GM21528 (cell line): ENCODE results near the gene MIXL1.
"Not testable (repeated sequence)": the region's sequence is repeated elsewhere in the genome, so short reads cannot be mapped to it uniquely, and the experiment has no call there.

Source experiments
- ATAC-seq: cut with Tn5 transposase; IDR thresholded peaks from one replicate; pipeline ENCODE4 v1.9.1; 2021; ENCODE audit warnings: mild to moderate bottlenecking, moderate library complexity; ENCODE audit not compliant: unreplicated experiment, low FRiP score

MIXL1 gene

GRCh38 chr1:226272233-226272902 lies 48.9 kb downstream of the MIXL1 start:
- not testable (repeated sequence) for ATAC-seq

- no peak for ATAC-seq
Measured at GRCh38 chr1:226274138-226274537, 50.7 kb downstream of the MIXL1 start.

GRCh38 chr1:226276077-226276682 lies 52.7 kb downstream of the MIXL1 start:
- no peak for ATAC-seq
